HG03520 (cell line): Measurements from ENCODE around the gene CHI3L1.

Experiments used
- ATAC-seq: cut with Tn5 transposase; IDR thresholded peaks from one replicate; pipeline ENCODE4 v1.9.1; 2021; ENCODE audit warnings: mild to moderate bottlenecking, moderate library complexity; ENCODE audit not compliant: unreplicated experiment

The CHI3L1 gene

GRCh38 chr1:203138066-203138465 lies 48.4 kb downstream of the CHI3L1 start:
- ATAC-seq, result no peak

GRCh38 chr1:203137324-203137723 lies 49.2 kb downstream of the CHI3L1 start:
- ATAC-seq, result no peak

GRCh38 chr1:203136409-203137042 lies 50.0 kb downstream of the CHI3L1 start:
- no peak for ATAC-seq

GRCh38 chr1:203135636-203136305 lies 50.7 kb downstream of the CHI3L1 start:
- no peak for ATAC-seq

GRCh38 chr1:203133970-203134725 lies 52.4 kb downstream of the CHI3L1 start:
- ATAC-seq, result no peak

- no peak for ATAC-seq
These were observed 54.8 kb downstream of the CHI3L1 start for GRCh38 chr1:203131548-203132200.

- no peak for ATAC-seq
These were observed 56.0 kb downstream of the CHI3L1 start for GRCh38 chr1:203130358-203130985.

GRCh38 chr1:203129501-203130231 lies 56.8 kb downstream of the CHI3L1 start:
- ATAC-seq, result no peak
